Stimulated activated CD4-positive, alpha-beta T cell treated with anti-CD3 and anti-CD28 coated beads, Interleukin-4, amount 100 ng/mL, for 4 hours (primary cell): ENCODE measurements around the gene MEA1.
"Not testable (repeated sequence)": the region's sequence is repeated elsewhere in the genome, so short reads cannot be mapped to it uniquely, and the experiment has no call there.

Source experiments
- DNase-seq, 2 experiments: peaks; one replicate each; pipeline ENCODE4 v3.0.0-alpha.2; 2020

The MEA1 gene

GRCh38 chr6:43006251-43006650, 7.5 kb downstream of the MEA1 start:
- no peak for DNase-seq

GRCh38 chr6:43005844-43006243, 7.9 kb downstream of the MEA1 start:
- DNase-seq = no peak

GRCh38 chr6:43001843-43002242, 11.9 kb downstream of the MEA1 start:
- no peak for DNase-seq

- DNase-seq = not testable (repeated sequence)
Observed at GRCh38 chr6:42998205-42998604, 15.5 kb downstream of the MEA1 start.

- no peak for DNase-seq
Observed at GRCh38 chr6:42996513-42996912, 17.2 kb downstream of the MEA1 start.

- no peak for DNase-seq
Observed at GRCh38 chr6:42993445-42993844, 20.3 kb downstream of the MEA1 start.

- DNase-seq = no peak
Observed at GRCh38 chr6:42989923-42990322, 23.8 kb downstream of the MEA1 start.

GRCh38 chr6:42988486-42989020, 25.2 kb downstream of the MEA1 start:
- no peak for DNase-seq

GRCh38 chr6:42987533-42988451, 26.0 kb downstream of the MEA1 start:
- no peak for DNase-seq

GRCh38 chr6:42984924-42985475, 28.7 kb downstream of the MEA1 start:
- no peak for DNase-seq

- DNase-seq = peak; percentile 88 to 97
Observed at GRCh38 chr6:42984001-42984923, 29.5 kb downstream of the MEA1 start, which contains the start of gene PPP2R5D. PPP2R5D (plus strand) TSS chr6:42984570; CDS start chr6:42984678, 108 bp downstream.

GRCh38 chr6:42981836-42982235, 31.9 kb downstream of the MEA1 start:
- no peak for DNase-seq

- peak in 1 of 2 experiments; percentile 20 for DNase-seq
Observed at GRCh38 chr6:42979523-42980177, 34.1 kb downstream of the MEA1 start.

- DNase-seq = peak; percentile 87 to 91
Observed at GRCh38 chr6:42978839-42979522, 34.8 kb downstream of the MEA1 start, which contains the start of gene PEX6. PEX6 (minus strand) TSS chr6:42979181; CDS start chr6:42979150, 31 bp downstream.

- DNase-seq = peak in 1 of 2 experiments; percentile 19
Observed at GRCh38 chr6:42978487-42978838, 35.3 kb downstream of the MEA1 start.

GRCh38 chr6:42974919-42975505, 38.7 kb downstream of the MEA1 start:
- DNase-seq = no peak

- DNase-seq = no peak
Observed at GRCh38 chr6:42973926-42974325, 39.8 kb downstream of the MEA1 start.

- DNase-seq = no peak
Observed at GRCh38 chr6:42971746-42972327, 41.9 kb downstream of the MEA1 start.

- peak in 1 of 2 experiments; percentile 10 for DNase-seq
Observed at GRCh38 chr6:42970871-42971612, 42.7 kb downstream of the MEA1 start.

- DNase-seq = no peak
Observed at GRCh38 chr6:42969934-42970333, 43.8 kb downstream of the MEA1 start.
